GM19023 (cell line): ENCODE measurements around the gene CYP2C18.
"Not testable (repeated sequence)": the region's sequence is repeated elsewhere in the genome, so short reads cannot be mapped to it uniquely, and the experiment has no call there.

ENCODE experiments used
- ATAC-seq: cut with Tn5 transposase; IDR thresholded peaks from one replicate; pipeline ENCODE4 v1.9.1; 2021; ENCODE audit warnings: mild to moderate bottlenecking, moderate library complexity; ENCODE audit not compliant: unreplicated experiment

CYP2C18 gene

GRCh38 chr10:94683214-94684054, at the start of gene CYP2C18:
CYP2C18 (plus strand) TSS chr10:94683729; CDS start chr10:94683820, 91 bp downstream.
- ATAC-seq = no peak

GRCh38 chr10:94638097-94638496, 45.4 kb upstream of the CYP2C18 start:
- not testable (repeated sequence) for ATAC-seq

GRCh38 chr10:94639902-94640301, 43.6 kb upstream of the CYP2C18 start:
- ATAC-seq = no peak

- no peak for ATAC-seq
These were observed 43.0 kb upstream of the CYP2C18 start for GRCh38 chr10:94640562-94640961.

GRCh38 chr10:94641480-94641879, 42.0 kb upstream of the CYP2C18 start:
- no peak for ATAC-seq

- no peak for ATAC-seq
These were observed 39.2 kb upstream of the CYP2C18 start for GRCh38 chr10:94644352-94644751.

- no peak for ATAC-seq
These were observed 38.2 kb upstream of the CYP2C18 start for GRCh38 chr10:94645285-94645684.

GRCh38 chr10:94655201-94655600, 28.3 kb upstream of the CYP2C18 start:
- not testable (repeated sequence) for ATAC-seq

GRCh38 chr10:94663061-94663460, 20.5 kb upstream of the CYP2C18 start:
- ATAC-seq = not testable (repeated sequence)

- ATAC-seq = no peak
These were observed 17.0 kb upstream of the CYP2C18 start for GRCh38 chr10:94666391-94667102.

- no peak for ATAC-seq
These were observed 9.8 kb upstream of the CYP2C18 start for GRCh38 chr10:94673614-94674321.

- no peak for ATAC-seq
These were observed 7.0 kb upstream of the CYP2C18 start for GRCh38 chr10:94676496-94676895.

- ATAC-seq = no peak
These were observed 5.8 kb upstream of the CYP2C18 start for GRCh38 chr10:94677691-94678090.

- no peak for ATAC-seq
These were observed 5.1 kb upstream of the CYP2C18 start for GRCh38 chr10:94678475-94678874.

- no peak for ATAC-seq
These were observed 3.0 kb upstream of the CYP2C18 start for GRCh38 chr10:94680544-94680943.

- not testable (repeated sequence) for ATAC-seq
These were observed 893 bp upstream of the CYP2C18 start for GRCh38 chr10:94682636-94683035.

GRCh38 chr10:94687625-94688248, 4.2 kb downstream of the CYP2C18 start:
- ATAC-seq = no peak

GRCh38 chr10:94706089-94706488, 22.6 kb downstream of the CYP2C18 start:
- ATAC-seq = no peak

- ATAC-seq = no peak
These were observed 27.0 kb downstream of the CYP2C18 start for GRCh38 chr10:94710578-94710977.

- ATAC-seq = no peak
These were observed 42.3 kb downstream of the CYP2C18 start for GRCh38 chr10:94725871-94726270.

- no peak for ATAC-seq
These were observed 51.7 kb downstream of the CYP2C18 start for GRCh38 chr10:94735197-94735596.
